WTC11 (cell line): ENCODE measurements around the gene FTSJ3. TPM values are rescaled to one million over a fixed set of nuclear protein-coding genes. Genes with fewer than 3 reads are reported as not detected.
A peak's percentile ranks its signal among the peaks of the same experiment; 100 is the strongest.

Experiments used
- ATF1 ChIP-seq: sonication (generic); formaldehyde crosslinking; IDR thresholded peaks from 2 replicates; pipeline ENCODE4 v1.8.1; 2023; ENCODE audit warnings: mild to moderate bottlenecking, moderate library complexity, missing genetic modification reagents
- CREB1 ChIP-seq: sonication (generic); formaldehyde crosslinking; IDR thresholded peaks from 2 replicates; pipeline ENCODE4 v1.8.0; 2023; ENCODE audit warnings: mild to moderate bottlenecking, missing genetic modification reagents
- CREM ChIP-seq: sonication (generic); formaldehyde crosslinking; IDR thresholded peaks from 2 replicates; pipeline ENCODE4 v1.8.1; 2022; ENCODE audit warnings: mild to moderate bottlenecking, missing genetic modification reagents, moderate library complexity
- FOXK1 ChIP-seq: sonication (generic); formaldehyde crosslinking; IDR thresholded peaks from 2 replicates; pipeline ENCODE4 v1.8.0; 2022; ENCODE audit warnings: mild to moderate bottlenecking, moderate library complexity, missing genetic modification reagents
- GABPB1 ChIP-seq: sonication (generic); formaldehyde crosslinking; IDR thresholded peaks from 2 replicates; pipeline ENCODE4 v1.8.1; 2023; ENCODE audit warnings: mild to moderate bottlenecking, missing genetic modification reagents
- GRHL2 ChIP-seq: fragments of 250-450 bp; sonication (Bioruptor Pico); IDR thresholded peaks from 2 replicates; pipeline ENCODE4 v1.8.0; 2022; ENCODE audit warnings: mild to moderate bottlenecking, moderate library complexity; ENCODE audit not compliant: insufficient replicate concordance, severe bottlenecking
- KAT7 ChIP-seq: sonication (generic); formaldehyde crosslinking; IDR thresholded peaks from 2 replicates; pipeline ENCODE4 v1.8.1; 2023; ENCODE audit warnings: missing genetic modification reagents, mild to moderate bottlenecking, borderline replicate concordance
- NR2C2 ChIP-seq: sonication (generic); formaldehyde crosslinking; IDR thresholded peaks from 2 replicates; pipeline ENCODE4 v1.8.0; 2022; ENCODE audit warnings: mild to moderate bottlenecking, missing genetic modification reagents
- RELA ChIP-seq: sonication (generic); formaldehyde crosslinking; IDR thresholded peaks from 2 replicates; pipeline ENCODE4 v1.8.1; 2022; ENCODE audit warnings: missing genetic modification reagents, mild to moderate bottlenecking, borderline replicate concordance
- SMAD3 ChIP-seq: sonication (generic); formaldehyde crosslinking; IDR thresholded peaks from 2 replicates; pipeline ENCODE4 v1.8.0; 2022; ENCODE audit warnings: missing genetic modification reagents, mild to moderate bottlenecking, borderline replicate concordance
- SMAD4 ChIP-seq: sonication (generic); formaldehyde crosslinking; IDR thresholded peaks from 2 replicates; pipeline ENCODE4 v1.8.0; 2022; ENCODE audit warnings: mild to moderate bottlenecking, missing genetic modification reagents
- TCF7 ChIP-seq: sonication (generic); formaldehyde crosslinking; IDR thresholded peaks from 2 replicates; pipeline ENCODE4 v1.8.0; 2022; ENCODE audit warnings: mild to moderate bottlenecking, low read depth, missing genetic modification reagents, moderate library complexity
- TEAD4 ChIP-seq: sonication (generic); formaldehyde crosslinking; IDR thresholded peaks from 2 replicates; pipeline ENCODE4 v1.8.0; 2022; ENCODE audit warnings: mild to moderate bottlenecking, missing genetic modification reagents
- TP53 ChIP-seq: sonication (generic); formaldehyde crosslinking; IDR thresholded peaks from 2 replicates; pipeline ENCODE4 v1.8.1; 2023; ENCODE audit warnings: mild to moderate bottlenecking, missing genetic modification reagents
- ZBTB21 ChIP-seq: sonication (generic); formaldehyde crosslinking; IDR thresholded peaks from 2 replicates; pipeline ENCODE4 v1.8.1; 2023; ENCODE audit warnings: mild to moderate bottlenecking, missing genetic modification reagents, borderline replicate concordance
- ZNF138 ChIP-seq: sonication (generic); formaldehyde crosslinking; conservative IDR thresholded peaks from 2 replicates; pipeline ENCODE4 v1.8.1; 2022; ENCODE audit warnings: mild to moderate bottlenecking, moderate library complexity, missing genetic modification reagents
- ZNF317 ChIP-seq: sonication (generic); formaldehyde crosslinking; IDR thresholded peaks from 2 replicates; pipeline ENCODE4 v1.8.1; 2023; ENCODE audit warnings: low read depth, mild to moderate bottlenecking, moderate library complexity, missing genetic modification reagents, borderline replicate concordance
- ZNF396 ChIP-seq: fragments of 250-450 bp; sonication (Bioruptor Pico); IDR thresholded peaks from 2 replicates; pipeline ENCODE4 v1.8.0; 2021; ENCODE audit warnings: mild to moderate bottlenecking, moderate library complexity, borderline replicate concordance
- ZNF671 ChIP-seq: fragments of 250-450 bp; sonication (Bioruptor Pico); IDR thresholded peaks from 2 replicates; pipeline ENCODE4 v1.8.0; 2021; ENCODE audit warnings: mild to moderate bottlenecking
- total RNA-seq: library from RNA; stranded (reverse); gene quantifications from 3 replicates; pipeline ENCODE4 v1.2.3, GENCODE V29; 2021
- TF ChIP-seq, protein P1 (sequence below): sonication (generic); formaldehyde crosslinking; IDR thresholded peaks from 2 replicates; pipeline ENCODE4 v1.8.0; 2022; ENCODE audit warnings: mild to moderate bottlenecking, missing genetic modification reagents
- TF ChIP-seq, protein P2 (sequence below): sonication (generic); formaldehyde crosslinking; IDR thresholded peaks from 2 replicates; pipeline ENCODE4 v1.8.0; 2023; ENCODE audit warnings: missing genetic modification reagents, mild to moderate bottlenecking, borderline replicate concordance
- TF ChIP-seq, protein P3 (sequence below): fragments of 200-600 bp; IDR thresholded peaks from 2 replicates; pipeline ENCODE4 v1.8.0; 2022; ENCODE audit warnings: antibody characterized with exemption
- TF ChIP-seq, protein P4 (sequence below): sonication (generic); formaldehyde crosslinking; IDR thresholded peaks from 2 replicates; pipeline ENCODE4 v1.8.1; 2023; ENCODE audit warnings: mild to moderate bottlenecking, missing genetic modification reagents, borderline replicate concordance
- TF ChIP-seq, protein P5 (sequence below): sonication (generic); formaldehyde crosslinking; IDR thresholded peaks from 2 replicates; pipeline ENCODE4 v1.8.1; 2022; ENCODE audit warnings: low read depth, missing genetic modification reagents, borderline replicate concordance
- TF ChIP-seq, protein P6 (sequence below): sonication (generic); formaldehyde crosslinking; IDR thresholded peaks from 2 replicates; pipeline ENCODE4 v1.8.0; 2023; ENCODE audit warnings: missing genetic modification reagents

Gene FTSJ3
- total RNA-seq, 1 experiment from 2014 or later, result 62.1 TPM

DNA sequence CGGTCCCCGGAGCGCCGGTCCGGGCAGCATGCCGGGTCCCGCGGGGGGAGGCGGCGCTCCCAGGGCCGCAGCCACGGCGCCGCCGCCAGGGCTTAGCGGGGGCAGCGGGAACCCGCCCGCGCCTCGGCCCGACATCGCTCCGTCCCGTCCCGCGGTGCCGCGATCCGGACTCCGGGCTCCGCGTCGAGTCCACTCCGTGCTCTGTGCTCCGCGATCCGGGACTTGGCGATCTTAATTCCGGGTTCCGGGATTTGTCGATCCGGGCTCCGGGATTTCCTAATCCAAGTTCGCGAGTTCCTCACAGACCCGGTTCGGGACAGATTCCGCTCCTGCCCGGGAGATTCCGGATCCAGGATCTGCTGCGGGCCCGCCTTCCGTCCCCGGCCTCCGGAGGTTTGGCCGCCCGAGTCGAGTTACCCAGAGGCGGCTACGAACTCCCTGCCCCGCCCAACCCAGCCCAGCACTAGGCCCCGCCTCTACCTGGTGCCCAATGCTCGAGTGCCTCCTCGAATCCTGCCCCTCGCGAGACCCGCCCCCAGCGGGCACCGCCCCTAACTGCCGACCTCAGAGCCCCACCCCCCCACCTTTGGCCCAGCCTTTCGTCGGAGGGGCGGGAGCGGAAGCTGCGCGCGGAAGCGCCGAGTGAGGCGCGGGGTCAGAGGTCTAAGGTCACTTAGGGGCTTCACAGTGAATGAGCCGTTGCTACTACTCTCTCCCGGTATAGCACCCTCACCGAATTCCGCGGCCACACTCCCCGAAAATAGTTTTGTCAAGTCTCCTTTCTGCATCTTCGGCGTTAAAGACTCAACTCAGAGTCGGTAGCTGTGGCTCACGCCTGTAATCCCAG is 15.3 kb upstream of the FTSJ3 start, which contains the start of gene SMARCD2 (continued):
- TF ChIP-seq, protein P1, sequence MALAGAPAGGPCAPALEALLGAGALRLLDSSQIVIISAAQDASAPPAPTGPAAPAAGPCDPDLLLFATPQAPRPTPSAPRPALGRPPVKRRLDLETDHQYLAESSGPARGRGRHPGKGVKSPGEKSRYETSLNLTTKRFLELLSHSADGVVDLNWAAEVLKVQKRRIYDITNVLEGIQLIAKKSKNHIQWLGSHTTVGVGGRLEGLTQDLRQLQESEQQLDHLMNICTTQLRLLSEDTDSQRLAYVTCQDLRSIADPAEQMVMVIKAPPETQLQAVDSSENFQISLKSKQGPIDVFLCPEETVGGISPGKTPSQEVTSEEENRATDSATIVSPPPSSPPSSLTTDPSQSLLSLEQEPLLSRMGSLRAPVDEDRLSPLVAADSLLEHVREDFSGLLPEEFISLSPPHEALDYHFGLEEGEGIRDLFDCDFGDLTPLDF (CRISPR knock-in tag), result no peak
- TF ChIP-seq TEAD4 (CRISPR knock-in tag) (0 out of 2 replicates have a peak, but pooled peaks have one; percentile 38), NR2C2 (peak; percentile 99), ZBTB21 (CRISPR knock-in tag) (no peak), RELA (CRISPR knock-in tag) (no peak), ZNF138 (CRISPR knock-in tag) (no peak), CREM (peak; percentile 82; the same call in 1 of the 2 replicates), ATF1 (CRISPR knock-in tag) (no peak), FOXK1 (CRISPR knock-in tag) (peak; percentile 50; the same call in 1 of the 2 replicates), TP53 (CRISPR knock-in tag) (peak; percentile 92; the same call in 1 of the 2 replicates), SMAD4 (0 out of 2 replicates have a peak, but pooled peaks have one; percentile 36), KAT7 (CRISPR knock-in tag) (peak; percentile 86), TCF7 (CRISPR knock-in tag) (peak; percentile 83), SMAD3 (CRISPR knock-in tag) (no peak), GABPB1 (peak; percentile 84), ZNF396 (CRISPR knock-in tag) (no peak), ZNF317 (CRISPR knock-in tag) (no peak), GRHL2 (CRISPR knock-in tag) (no peak), CREB1 (CRISPR knock-in tag) (0 out of 2 replicates have a peak, but pooled peaks have one; percentile 76), ZNF671 (CRISPR knock-in tag) (no peak)
- TF ChIP-seq, protein P2, sequence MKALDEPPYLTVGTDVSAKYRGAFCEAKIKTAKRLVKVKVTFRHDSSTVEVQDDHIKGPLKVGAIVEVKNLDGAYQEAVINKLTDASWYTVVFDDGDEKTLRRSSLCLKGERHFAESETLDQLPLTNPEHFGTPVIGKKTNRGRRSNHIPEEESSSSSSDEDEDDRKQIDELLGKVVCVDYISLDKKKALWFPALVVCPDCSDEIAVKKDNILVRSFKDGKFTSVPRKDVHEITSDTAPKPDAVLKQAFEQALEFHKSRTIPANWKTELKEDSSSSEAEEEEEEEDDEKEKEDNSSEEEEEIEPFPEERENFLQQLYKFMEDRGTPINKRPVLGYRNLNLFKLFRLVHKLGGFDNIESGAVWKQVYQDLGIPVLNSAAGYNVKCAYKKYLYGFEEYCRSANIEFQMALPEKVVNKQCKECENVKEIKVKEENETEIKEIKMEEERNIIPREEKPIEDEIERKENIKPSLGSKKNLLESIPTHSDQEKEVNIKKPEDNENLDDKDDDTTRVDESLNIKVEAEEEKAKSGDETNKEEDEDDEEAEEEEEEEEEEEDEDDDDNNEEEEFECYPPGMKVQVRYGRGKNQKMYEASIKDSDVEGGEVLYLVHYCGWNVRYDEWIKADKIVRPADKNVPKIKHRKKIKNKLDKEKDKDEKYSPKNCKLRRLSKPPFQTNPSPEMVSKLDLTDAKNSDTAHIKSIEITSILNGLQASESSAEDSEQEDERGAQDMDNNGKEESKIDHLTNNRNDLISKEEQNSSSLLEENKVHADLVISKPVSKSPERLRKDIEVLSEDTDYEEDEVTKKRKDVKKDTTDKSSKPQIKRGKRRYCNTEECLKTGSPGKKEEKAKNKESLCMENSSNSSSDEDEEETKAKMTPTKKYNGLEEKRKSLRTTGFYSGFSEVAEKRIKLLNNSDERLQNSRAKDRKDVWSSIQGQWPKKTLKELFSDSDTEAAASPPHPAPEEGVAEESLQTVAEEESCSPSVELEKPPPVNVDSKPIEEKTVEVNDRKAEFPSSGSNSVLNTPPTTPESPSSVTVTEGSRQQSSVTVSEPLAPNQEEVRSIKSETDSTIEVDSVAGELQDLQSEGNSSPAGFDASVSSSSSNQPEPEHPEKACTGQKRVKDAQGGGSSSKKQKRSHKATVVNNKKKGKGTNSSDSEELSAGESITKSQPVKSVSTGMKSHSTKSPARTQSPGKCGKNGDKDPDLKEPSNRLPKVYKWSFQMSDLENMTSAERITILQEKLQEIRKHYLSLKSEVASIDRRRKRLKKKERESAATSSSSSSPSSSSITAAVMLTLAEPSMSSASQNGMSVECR (CRISPR knock-in tag), result peak; percentile 79; the same call in 1 of the 2 replicates
- TF ChIP-seq, protein P3, sequence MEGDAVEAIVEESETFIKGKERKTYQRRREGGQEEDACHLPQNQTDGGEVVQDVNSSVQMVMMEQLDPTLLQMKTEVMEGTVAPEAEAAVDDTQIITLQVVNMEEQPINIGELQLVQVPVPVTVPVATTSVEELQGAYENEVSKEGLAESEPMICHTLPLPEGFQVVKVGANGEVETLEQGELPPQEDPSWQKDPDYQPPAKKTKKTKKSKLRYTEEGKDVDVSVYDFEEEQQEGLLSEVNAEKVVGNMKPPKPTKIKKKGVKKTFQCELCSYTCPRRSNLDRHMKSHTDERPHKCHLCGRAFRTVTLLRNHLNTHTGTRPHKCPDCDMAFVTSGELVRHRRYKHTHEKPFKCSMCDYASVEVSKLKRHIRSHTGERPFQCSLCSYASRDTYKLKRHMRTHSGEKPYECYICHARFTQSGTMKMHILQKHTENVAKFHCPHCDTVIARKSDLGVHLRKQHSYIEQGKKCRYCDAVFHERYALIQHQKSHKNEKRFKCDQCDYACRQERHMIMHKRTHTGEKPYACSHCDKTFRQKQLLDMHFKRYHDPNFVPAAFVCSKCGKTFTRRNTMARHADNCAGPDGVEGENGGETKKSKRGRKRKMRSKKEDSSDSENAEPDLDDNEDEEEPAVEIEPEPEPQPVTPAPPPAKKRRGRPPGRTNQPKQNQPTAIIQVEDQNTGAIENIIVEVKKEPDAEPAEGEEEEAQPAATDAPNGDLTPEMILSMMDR, result no peak
- TF ChIP-seq, protein P4, sequence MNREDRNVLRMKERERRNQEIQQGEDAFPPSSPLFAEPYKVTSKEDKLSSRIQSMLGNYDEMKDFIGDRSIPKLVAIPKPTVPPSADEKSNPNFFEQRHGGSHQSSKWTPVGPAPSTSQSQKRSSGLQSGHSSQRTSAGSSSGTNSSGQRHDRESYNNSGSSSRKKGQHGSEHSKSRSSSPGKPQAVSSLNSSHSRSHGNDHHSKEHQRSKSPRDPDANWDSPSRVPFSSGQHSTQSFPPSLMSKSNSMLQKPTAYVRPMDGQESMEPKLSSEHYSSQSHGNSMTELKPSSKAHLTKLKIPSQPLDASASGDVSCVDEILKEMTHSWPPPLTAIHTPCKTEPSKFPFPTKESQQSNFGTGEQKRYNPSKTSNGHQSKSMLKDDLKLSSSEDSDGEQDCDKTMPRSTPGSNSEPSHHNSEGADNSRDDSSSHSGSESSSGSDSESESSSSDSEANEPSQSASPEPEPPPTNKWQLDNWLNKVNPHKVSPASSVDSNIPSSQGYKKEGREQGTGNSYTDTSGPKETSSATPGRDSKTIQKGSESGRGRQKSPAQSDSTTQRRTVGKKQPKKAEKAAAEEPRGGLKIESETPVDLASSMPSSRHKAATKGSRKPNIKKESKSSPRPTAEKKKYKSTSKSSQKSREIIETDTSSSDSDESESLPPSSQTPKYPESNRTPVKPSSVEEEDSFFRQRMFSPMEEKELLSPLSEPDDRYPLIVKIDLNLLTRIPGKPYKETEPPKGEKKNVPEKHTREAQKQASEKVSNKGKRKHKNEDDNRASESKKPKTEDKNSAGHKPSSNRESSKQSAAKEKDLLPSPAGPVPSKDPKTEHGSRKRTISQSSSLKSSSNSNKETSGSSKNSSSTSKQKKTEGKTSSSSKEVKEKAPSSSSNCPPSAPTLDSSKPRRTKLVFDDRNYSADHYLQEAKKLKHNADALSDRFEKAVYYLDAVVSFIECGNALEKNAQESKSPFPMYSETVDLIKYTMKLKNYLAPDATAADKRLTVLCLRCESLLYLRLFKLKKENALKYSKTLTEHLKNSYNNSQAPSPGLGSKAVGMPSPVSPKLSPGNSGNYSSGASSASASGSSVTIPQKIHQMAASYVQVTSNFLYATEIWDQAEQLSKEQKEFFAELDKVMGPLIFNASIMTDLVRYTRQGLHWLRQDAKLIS (CRISPR knock-in tag), result no peak
- TF ChIP-seq, protein P5, sequence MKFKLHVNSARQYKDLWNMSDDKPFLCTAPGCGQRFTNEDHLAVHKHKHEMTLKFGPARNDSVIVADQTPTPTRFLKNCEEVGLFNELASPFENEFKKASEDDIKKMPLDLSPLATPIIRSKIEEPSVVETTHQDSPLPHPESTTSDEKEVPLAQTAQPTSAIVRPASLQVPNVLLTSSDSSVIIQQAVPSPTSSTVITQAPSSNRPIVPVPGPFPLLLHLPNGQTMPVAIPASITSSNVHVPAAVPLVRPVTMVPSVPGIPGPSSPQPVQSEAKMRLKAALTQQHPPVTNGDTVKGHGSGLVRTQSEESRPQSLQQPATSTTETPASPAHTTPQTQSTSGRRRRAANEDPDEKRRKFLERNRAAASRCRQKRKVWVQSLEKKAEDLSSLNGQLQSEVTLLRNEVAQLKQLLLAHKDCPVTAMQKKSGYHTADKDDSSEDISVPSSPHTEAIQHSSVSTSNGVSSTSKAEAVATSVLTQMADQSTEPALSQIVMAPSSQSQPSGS, result no peak
- TF ChIP-seq, protein P6, sequence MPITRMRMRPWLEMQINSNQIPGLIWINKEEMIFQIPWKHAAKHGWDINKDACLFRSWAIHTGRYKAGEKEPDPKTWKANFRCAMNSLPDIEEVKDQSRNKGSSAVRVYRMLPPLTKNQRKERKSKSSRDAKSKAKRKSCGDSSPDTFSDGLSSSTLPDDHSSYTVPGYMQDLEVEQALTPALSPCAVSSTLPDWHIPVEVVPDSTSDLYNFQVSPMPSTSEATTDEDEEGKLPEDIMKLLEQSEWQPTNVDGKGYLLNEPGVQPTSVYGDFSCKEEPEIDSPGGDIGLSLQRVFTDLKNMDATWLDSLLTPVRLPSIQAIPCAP (CRISPR knock-in tag), result 0 out of 2 replicates have a peak, but pooled peaks have one; percentile 59
